ENCODE measurements around the gene MCM9. TPM values are rescaled to one million over a fixed set of nuclear protein-coding genes. Genes with fewer than 3 reads are reported as not detected.
"Not testable (repeated sequence)": the region's sequence is repeated elsewhere in the genome, so short reads cannot be mapped to it uniquely, and the experiment has no call there.

Gene MCM9
- total and polyA plus RNA-seq, 5 donors = 2.0 to 8.0 (median 7.2) TPM

- no peaks in the 10 kb centered on the region for H3K27me3 ChIP-seq (ENCODE audit: control insufficient read depth, insufficient read depth)
- H3K9me3 ChIP-seq (ENCODE audit: control insufficient read depth, low read length) = no peaks in the 10 kb centered on the region
- 67% methylated on average over 3 of the region's 3 CpGs for WGBS
- intact Hi-C loops (cut with DNase I) = no loop called here
- no peak overlapping the region for H3K4me3 ChIP-seq (ENCODE audit: low read length)
- DNase-seq = no peak
- no peak overlapping the region for H3K27ac ChIP-seq (ENCODE audit: low read length)
- ATAC-seq = peak in 1 of 2 donors; percentile 43
- H3K4me1 ChIP-seq (ENCODE audit: control insufficient read depth, insufficient read depth, low read length) = no peaks in the 10 kb centered on the region
These were observed 166.0 kb downstream of the MCM9 start for GRCh38 chr6:118768904-118769325.

- Histone ChIP-seq H3K27me3 (ENCODE audit: control insufficient read depth, insufficient read depth) (no peaks in the 10 kb centered on the region), H3K9me3 (ENCODE audit: control insufficient read depth, low read length) (no peaks in the 10 kb centered on the region), H3K27ac (ENCODE audit: low read length) (no peak overlapping the region), H3K4me3 (ENCODE audit: low read length) (no peak overlapping the region), H3K4me1 (ENCODE audit: control insufficient read depth, insufficient read depth, low read length) (no peaks in the 10 kb centered on the region)
- DNase-seq (no peak), ATAC-seq (no peak)
- WGBS = 88% methylated on average over 3 of the region's 3 CpGs
- intact Hi-C loops (cut with DNase I) = no loop called here
These were observed 166.5 kb downstream of the MCM9 start for GRCh38 chr6:118768441-118768840.

DNA sequence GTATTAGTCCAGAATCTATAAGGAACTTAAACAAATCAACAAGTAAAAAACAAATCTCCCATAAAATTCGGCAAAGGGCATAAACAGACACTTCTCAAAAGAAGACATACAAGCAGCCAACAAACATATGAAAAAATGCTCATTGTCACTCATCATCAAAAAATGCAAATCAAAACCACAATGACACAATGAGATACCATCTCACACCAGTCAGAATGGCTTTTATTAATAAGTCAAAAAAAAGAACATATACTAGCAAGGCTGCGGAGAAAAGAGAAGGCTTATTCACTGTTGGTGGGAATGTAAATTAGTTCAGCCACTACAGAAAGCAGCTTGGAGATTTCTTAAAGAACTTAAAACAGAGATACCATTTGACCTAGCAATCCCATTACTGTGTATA lies 169.6 kb downstream of the MCM9 start:
- H3K4me1 ChIP-seq (ENCODE audit: control insufficient read depth, insufficient read depth, low read length); H3K27me3 ChIP-seq (ENCODE audit: control insufficient read depth, insufficient read depth); DNase-seq; H3K27ac ChIP-seq (ENCODE audit: low read length); intact Hi-C loops (cut with DNase I); H3K9me3 ChIP-seq (ENCODE audit: control insufficient read depth, low read length); ATAC-seq; H3K4me3 ChIP-seq (ENCODE audit: low read length): not testable (repeated sequence)
- WGBS = 97% methylated on average over 2 of the region's 2 CpGs

- ATAC-seq = no peak
- Histone ChIP-seq H3K9me3 (ENCODE audit: control insufficient read depth, low read length) (no peaks in the 10 kb centered on the region), H3K4me1 (ENCODE audit: control insufficient read depth, insufficient read depth, low read length) (no peaks in the 10 kb centered on the region), H3K27me3 (ENCODE audit: control insufficient read depth, insufficient read depth) (no peaks in the 10 kb centered on the region), H3K27ac (ENCODE audit: low read length) (no peak overlapping the region), H3K4me3 (ENCODE audit: low read length) (no peak overlapping the region)
- 53% methylated on average over 3 of the region's 3 CpGs for WGBS
- intact Hi-C loops (cut with DNase I) = no loop called here
- no peak for DNase-seq
These were observed 170.2 kb downstream of the MCM9 start for GRCh38 chr6:118764766-118765165.

Other genes starting within 250 kb of the MCM9 start
- 10 to 100 TPM; 20.1 to 26.1 (median 22.5) TPM for gene ASF1A, start 41.0 kb downstream of the MCM9 start, total RNA-seq
- gene ASF1A, start 41.0 kb downstream of the MCM9 start, polyA plus RNA-seq = 22.5 TPM
- gene FAM184A, start 143.5 kb upstream of the MCM9 start, total RNA-seq = 1 to 10 TPM; 1.8 to 4.3 (median 3.1) TPM
- gene FAM184A, start 143.5 kb upstream of the MCM9 start, polyA plus RNA-seq = 2.9 TPM

Data from right cardiac atrium (tissue), 5 donors.